NCI-H2107 (cell line): ENCODE data around the gene HLA-E.
"Not testable (repeated sequence)": the region's sequence is repeated elsewhere in the genome, so short reads cannot be mapped to it uniquely, and the experiment has no call there.

Source experiments
- DNase-seq: peaks from one replicate; lab custom pipeline; 2025; lab: John Stamatoyannopoulos, UW

The HLA-E gene

GRCh38 chr6:30507849-30508827, 18.8 kb downstream of the HLA-E start:
- no peak for DNase-seq

GRCh38 chr6:30508890-30509736, 19.8 kb downstream of the HLA-E start:
- DNase-seq, result no peak

GRCh38 chr6:30510419-30511168, 21.3 kb downstream of the HLA-E start:
- DNase-seq, result no peak

GRCh38 chr6:30511169-30511546, 21.8 kb downstream of the HLA-E start:
- no peak for DNase-seq

- DNase-seq, result no peak
These were observed 24.1 kb downstream of the HLA-E start for GRCh38 chr6:30513451-30513850.

GRCh38 chr6:30515106-30515505, 25.8 kb downstream of the HLA-E start:
- DNase-seq, result no peak

GRCh38 chr6:30515944-30516753, 26.8 kb downstream of the HLA-E start:
- DNase-seq, result peak; percentile 9

- not testable (repeated sequence) for DNase-seq
These were observed 27.4 kb downstream of the HLA-E start for GRCh38 chr6:30516754-30517076.

GRCh38 chr6:30517767-30518504, 28.6 kb downstream of the HLA-E start:
- not testable (repeated sequence) for DNase-seq

GRCh38 chr6:30518505-30519145, 29.3 kb downstream of the HLA-E start:
- not testable (repeated sequence) for DNase-seq

GRCh38 chr6:30520522-30520921, 31.2 kb downstream of the HLA-E start:
- DNase-seq, result no peak

GRCh38 chr6:30521082-30521481, 31.8 kb downstream of the HLA-E start:
- not testable (repeated sequence) for DNase-seq

GRCh38 chr6:30521952-30522351, 32.6 kb downstream of the HLA-E start:
- DNase-seq, result not testable (repeated sequence)

- not testable (repeated sequence) for DNase-seq
These were observed 37.1 kb downstream of the HLA-E start for GRCh38 chr6:30526444-30526843.

- DNase-seq, result not testable (repeated sequence)
These were observed 40.1 kb downstream of the HLA-E start for GRCh38 chr6:30529349-30529875.

- no peak for DNase-seq
These were observed 40.7 kb downstream of the HLA-E start for GRCh38 chr6:30530014-30530413.

GRCh38 chr6:30533460-30534294, 44.4 kb downstream of the HLA-E start:
- no peak for DNase-seq

- no peak for DNase-seq
These were observed 48.6 kb downstream of the HLA-E start for GRCh38 chr6:30537931-30538330.
